Neural cell (in vitro differentiated cells): ENCODE data around the gene SLC30A4. TPM values are rescaled to one million over a fixed set of nuclear protein-coding genes. Genes with fewer than 3 reads are reported as not detected.

Experiments used
- H2AFZ ChIP-seq: fragments of 200-600, 300-800 bp; sonication (generic), shearing (Covaris generic); 2 replicates; pipeline ENCODE4 v1.6.0; 2014; ENCODE audit warnings: low read depth, mild to moderate bottlenecking, antibody characterized with exemption, low read length, moderate library complexity
- H3F3A ChIP-seq: fragments of 200-600 bp; shearing (Covaris generic); 2 replicates; pipeline ENCODE4 v1.6.1; 2016; ENCODE audit warnings: mild to moderate bottlenecking, moderate library complexity, mixed read lengths, antibody characterized with exemption, low read length; ENCODE audit not compliant: insufficient read depth, poor library complexity, severe bottlenecking
- H3K27ac ChIP-seq: fragments of 200-600, 300-800 bp; sonication (generic), shearing (Covaris generic); 2 replicates; pipeline ENCODE4 v1.5.1; 2014; ENCODE audit warnings: mild to moderate bottlenecking, low read length, moderate library complexity
- H3K27me3 ChIP-seq: fragments of 300-800, 200-600 bp; sonication (generic), shearing (Covaris generic); 2 replicates; pipeline ENCODE4 v1.6.0; 2014; ENCODE audit warnings: mild to moderate bottlenecking, low read depth, low read length, moderate library complexity; ENCODE audit not compliant: insufficient read depth
- H3K36me3 ChIP-seq: fragments of 300-800, 200-600 bp; sonication (generic), shearing (Covaris generic); 2 replicates; pipeline ENCODE4 v1.5.1; 2014; ENCODE audit warnings: mild to moderate bottlenecking, antibody characterized with exemption, low read length, moderate library complexity; ENCODE audit not compliant: insufficient read depth
- H3K4me2 ChIP-seq: fragments of 300-800, 200-600 bp; sonication (generic), shearing (Covaris generic); 2 replicates; pipeline ENCODE4 v1.6.0; 2014; ENCODE audit warnings: mild to moderate bottlenecking, low read length
- H3K4me3 ChIP-seq: fragments of 300-800, 200-600 bp; sonication (generic), shearing (Covaris generic); 2 replicates; pipeline ENCODE4 v1.5.1; 2014; ENCODE audit warnings: mild to moderate bottlenecking, low read length, moderate library complexity
- H3K79me2 ChIP-seq: fragments of 200-600 bp; shearing (Covaris generic); replicated peaks from 2 replicates; pipeline ENCODE4 v1.6.0; 2014; ENCODE audit warnings: mild to moderate bottlenecking, low read length, moderate library complexity; ENCODE audit not compliant: insufficient read depth
- H3K9ac ChIP-seq: fragments of 300-800, 200-600 bp; sonication (generic), shearing (Covaris generic); 2 replicates; pipeline ENCODE4 v1.6.1; 2016; ENCODE audit warnings: mild to moderate bottlenecking, low read length, mixed read lengths
- H3K9me2 ChIP-seq: fragments of 200-600 bp; shearing (Covaris generic); 2 replicates; pipeline ENCODE4 v1.6.1; 2016; ENCODE audit warnings: mild to moderate bottlenecking, low read length, mixed read lengths; ENCODE audit not compliant: insufficient read depth
- H3K9me3 ChIP-seq: fragments of 200-600, 300-800 bp; sonication (generic), shearing (Covaris generic); 2 replicates; pipeline ENCODE4 v1.6.1; 2016; ENCODE audit warnings: mild to moderate bottlenecking, mixed run types, low read length, moderate library complexity, mixed read lengths
- H4K20me1 ChIP-seq: fragments of 200-600 bp; shearing (Covaris generic); 2 replicates; pipeline ENCODE4 v1.6.1; 2016; ENCODE audit warnings: mild to moderate bottlenecking, mixed run types; ENCODE audit not compliant: insufficient read depth
- CTCF ChIP-seq: fragments of 450-650 bp; IDR thresholded peaks from 2 replicates; pipeline ENCODE4 v1.5.1; 2014; ENCODE audit warnings: antibody characterized with exemption, mild to moderate bottlenecking, moderate library complexity; ENCODE audit not compliant: poor library complexity, severe bottlenecking
- EP300 ChIP-seq: fragments of 450-650 bp; conservative IDR thresholded peaks from 2 replicates; pipeline ENCODE4 v1.6.1; 2014; ENCODE audit warnings: antibody characterized with exemption, mild to moderate bottlenecking, moderate library complexity; ENCODE audit not compliant: poor library complexity, severe bottlenecking
- EZH2 ChIP-seq: fragments of 200-600, 300-800 bp; shearing (Covaris generic), sonication (generic); IDR thresholded peaks from 2 replicates; pipeline ENCODE4 v1.6.1; 2014; ENCODE audit warnings: antibody characterized with exemption, low read length, borderline replicate concordance, mild to moderate bottlenecking; ENCODE audit not compliant: insufficient read depth, poor library complexity, severe bottlenecking
- MXI1 ChIP-seq: fragments of 450-650 bp; conservative IDR thresholded peaks from 2 replicates; pipeline ENCODE4 v1.6.1; 2014; ENCODE audit warnings: antibody characterized with exemption, mild to moderate bottlenecking; ENCODE audit not compliant: poor library complexity, severe bottlenecking
- POLR2AphosphoS5 ChIP-seq: IDR thresholded peaks from 2 replicates; pipeline ENCODE4 v1.6.1; 2012
- RAD21 ChIP-seq: fragments of 450-650 bp; conservative IDR thresholded peaks from 2 replicates; pipeline ENCODE4 v1.6.1; 2014; ENCODE audit warnings: antibody characterized with exemption, mild to moderate bottlenecking, moderate library complexity
- REST ChIP-seq: IDR thresholded peaks from 2 replicates; pipeline ENCODE4 v1.6.1; 2012; ENCODE audit warnings: borderline replicate concordance
- SMC3 ChIP-seq: fragments of 450-650 bp; conservative IDR thresholded peaks from 2 replicates; pipeline ENCODE4 v1.6.1; 2014; ENCODE audit warnings: antibody characterized with exemption, mild to moderate bottlenecking, moderate library complexity; ENCODE audit not compliant: poor library complexity
- TAF1 ChIP-seq: IDR thresholded peaks from 2 replicates; pipeline ENCODE4 v1.6.1; 2012; ENCODE audit warnings: low read depth
- polyA plus RNA-seq: library from polyadenylated mRNA; depleted of rRNA; stranded (reverse); fragments of >200 nt; gene quantifications from 2 replicates; pipeline ENCODE4 v1.2.3, GENCODE V29; 2014

SLC30A4 gene
- polyA plus RNA-seq, 1 donor from 2014 or later: 6.7 TPM

DNA sequence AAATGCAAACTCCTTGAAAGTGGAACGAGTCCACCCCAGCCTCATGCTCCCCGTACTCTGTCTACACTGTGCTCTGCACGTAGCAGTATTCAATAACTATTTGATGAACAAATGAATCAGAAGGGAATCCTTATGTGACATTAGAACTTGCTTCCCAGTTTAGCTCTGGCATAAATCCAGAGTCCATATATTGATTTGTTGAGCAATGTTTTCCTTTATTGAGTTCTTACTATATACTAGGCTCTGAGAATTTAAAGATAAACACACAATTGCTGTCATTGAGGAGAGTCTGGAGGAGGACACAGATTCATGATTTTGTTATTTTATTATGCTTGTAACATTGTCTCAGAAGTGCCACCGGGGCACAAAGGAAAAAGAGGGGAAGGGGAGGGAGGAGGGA is 73.2 kb downstream of the SLC30A4 start:
- Histone ChIP-seq H4K20me1 (no peaks in the 10 kb centered on the region), H3K9me3 (no peaks in the 10 kb centered on the region), H3K79me2 (no peaks in the 10 kb centered on the region), H3K9ac (no peak overlapping the region), H3K4me3 (no peak overlapping the region), H3K27me3 (no peaks in the 10 kb centered on the region), H3F3A (no peaks in the 10 kb centered on the region), H3K36me3 (no peaks in the 10 kb centered on the region), H3K4me2 (no peak overlapping the region), H2AFZ (no peak overlapping the region), H3K27ac (no peak overlapping the region), H3K9me2 (no peaks in the 10 kb centered on the region)
- TF ChIP-seq POLR2AphosphoS5: no peak
- no peak for TF ChIP-seq EP300
- no peak for TF ChIP-seq RAD21
- TF ChIP-seq CTCF: no peak
- no peak for TF ChIP-seq REST

GRCh38 chr15:45448066-45448915 is 74.3 kb downstream of the SLC30A4 start:
- Histone ChIP-seq H3K4me3 (no peak overlapping the region), H3K4me2 (no peak overlapping the region), H3K79me2 (no peaks in the 10 kb centered on the region), H3K27me3 (no peaks in the 10 kb centered on the region), H4K20me1 (no peaks in the 10 kb centered on the region), H3K9ac (no peak overlapping the region), H3K36me3 (no peaks in the 10 kb centered on the region), H3K9me3 (no peaks in the 10 kb centered on the region), H3K9me2 (no peaks in the 10 kb centered on the region), H3F3A (no peaks in the 10 kb centered on the region), H2AFZ (no peak overlapping the region), H3K27ac (no peak overlapping the region)
- TF ChIP-seq SMC3: no peak
- no peak for TF ChIP-seq CTCF
- TF ChIP-seq POLR2AphosphoS5: no peak
- no peak for TF ChIP-seq EP300
- no peak for TF ChIP-seq EZH2
- TF ChIP-seq REST: no peak
- TF ChIP-seq RAD21: no peak
- TF ChIP-seq TAF1: no peak
- TF ChIP-seq MXI1: no peak
